NCI-H187 (cell line): Measurements from ENCODE around the gene AIRE.
"Not testable (repeated sequence)": the region's sequence is repeated elsewhere in the genome, so short reads cannot be mapped to it uniquely, and the experiment has no call there.

ENCODE experiments used
- DNase-seq, 2 experiments: peaks; one replicate each; lab custom pipeline; 2025; lab: John Stamatoyannopoulos, UW

AIRE gene

GRCh38 chr21:44338971-44339910, 53.6 kb downstream of the AIRE start, which contains the start of gene CFAP410:
CFAP410 (minus strand) TSS chr21:44339390; CDS start chr21:44339194, 196 bp downstream.
- DNase-seq = peak; percentile 89 to 91

- DNase-seq = not testable (repeated sequence)
Observed at GRCh38 chr21:44341726-44342458, 56.2 kb downstream of the AIRE start.

GRCh38 chr21:44342981-44343380, 57.3 kb downstream of the AIRE start:
- not testable (repeated sequence) for DNase-seq

- DNase-seq = no peak
Observed at GRCh38 chr21:44344541-44345183, 59.0 kb downstream of the AIRE start.

- DNase-seq = no peak
Observed at GRCh38 chr21:44345495-44345894, 59.8 kb downstream of the AIRE start.

GRCh38 chr21:44347911-44348451, 62.3 kb downstream of the AIRE start:
- DNase-seq = peak; percentile 81 to 86
